ENCODE data around the gene NACC2. TPM values are rescaled to one million over a fixed set of nuclear protein-coding genes. Genes with fewer than 3 reads are reported as not detected.

Gene NACC2
- total RNA-seq, 1 donor from 2014 or later, result 9.6 TPM

GRCh38 chr9:136111190-136111589 is 16.1 kb upstream of the NACC2 start:
- DNase-seq (ENCODE audit: low spot score), result no peak
- TF ChIP-seq, protein P1, sequence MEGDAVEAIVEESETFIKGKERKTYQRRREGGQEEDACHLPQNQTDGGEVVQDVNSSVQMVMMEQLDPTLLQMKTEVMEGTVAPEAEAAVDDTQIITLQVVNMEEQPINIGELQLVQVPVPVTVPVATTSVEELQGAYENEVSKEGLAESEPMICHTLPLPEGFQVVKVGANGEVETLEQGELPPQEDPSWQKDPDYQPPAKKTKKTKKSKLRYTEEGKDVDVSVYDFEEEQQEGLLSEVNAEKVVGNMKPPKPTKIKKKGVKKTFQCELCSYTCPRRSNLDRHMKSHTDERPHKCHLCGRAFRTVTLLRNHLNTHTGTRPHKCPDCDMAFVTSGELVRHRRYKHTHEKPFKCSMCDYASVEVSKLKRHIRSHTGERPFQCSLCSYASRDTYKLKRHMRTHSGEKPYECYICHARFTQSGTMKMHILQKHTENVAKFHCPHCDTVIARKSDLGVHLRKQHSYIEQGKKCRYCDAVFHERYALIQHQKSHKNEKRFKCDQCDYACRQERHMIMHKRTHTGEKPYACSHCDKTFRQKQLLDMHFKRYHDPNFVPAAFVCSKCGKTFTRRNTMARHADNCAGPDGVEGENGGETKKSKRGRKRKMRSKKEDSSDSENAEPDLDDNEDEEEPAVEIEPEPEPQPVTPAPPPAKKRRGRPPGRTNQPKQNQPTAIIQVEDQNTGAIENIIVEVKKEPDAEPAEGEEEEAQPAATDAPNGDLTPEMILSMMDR (IDR thresholded peaks at IDR 0.05; ENCODE audit: unreplicated experiment), result no peak
- Mint-ChIP-seq H3K27me3 (ENCODE audit: unreplicated experiment) (peaks cover 9% of the 10 kb centered on the region), H3K27ac (ENCODE audit: unreplicated experiment) (no peak overlapping the region), H3K36me3 (ENCODE audit: low read depth, unreplicated experiment) (no peaks in the 10 kb centered on the region), H3K4me1 (ENCODE audit: unreplicated experiment) (no peaks in the 10 kb centered on the region), H3K9me3 (ENCODE audit: unreplicated experiment) (no peaks in the 10 kb centered on the region), H3K4me3 (ENCODE audit: unreplicated experiment) (no peak overlapping the region)

DNA sequence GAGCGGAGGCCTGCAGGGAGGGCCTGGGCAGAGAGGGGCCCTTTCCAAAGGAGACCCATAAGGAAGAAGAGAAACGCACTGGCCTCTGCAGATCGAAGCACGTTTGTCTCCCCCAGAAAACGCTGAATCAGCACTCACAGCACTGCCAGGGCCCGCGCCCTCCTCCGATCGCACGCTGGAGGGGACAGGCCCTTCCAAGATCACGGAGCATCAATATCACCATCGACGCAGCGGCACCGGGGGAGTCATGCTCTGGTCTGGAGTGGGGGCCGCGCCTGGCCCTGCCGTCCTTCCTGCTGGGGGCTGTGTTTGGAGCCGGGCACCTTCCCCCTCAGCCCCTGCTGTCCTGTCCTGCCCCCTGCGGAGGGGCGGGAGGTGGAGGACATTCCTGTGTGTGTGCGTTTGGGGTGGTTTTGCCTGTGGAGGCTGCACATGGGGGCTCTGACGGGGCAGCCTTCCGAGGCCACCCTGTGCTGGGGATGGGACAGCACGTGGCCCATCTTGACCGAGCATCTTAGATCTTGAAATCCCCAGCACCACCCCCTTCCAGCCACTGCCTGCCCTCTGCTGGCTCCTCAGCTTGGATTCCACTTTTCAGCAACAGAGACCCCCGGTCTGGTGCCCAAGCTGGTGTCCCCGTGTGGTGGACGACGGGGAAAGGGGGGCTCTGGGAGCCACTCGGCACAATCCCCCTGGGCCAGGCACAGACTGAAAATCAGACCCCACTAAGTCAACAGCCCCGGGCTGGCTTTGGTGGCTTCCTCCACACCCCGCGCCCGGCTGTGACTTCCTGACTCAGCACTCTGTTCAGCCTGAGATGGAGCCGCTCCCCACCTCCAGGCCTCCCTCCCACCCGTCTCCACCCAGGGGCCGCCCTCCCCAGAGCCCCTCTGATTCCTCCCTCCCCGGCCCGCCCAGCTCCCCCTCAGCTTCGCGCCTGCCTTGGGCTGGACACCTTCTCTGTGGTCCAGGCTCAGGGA is 15.3 kb upstream of the NACC2 start:
- TF ChIP-seq, protein P1 (IDR thresholded peaks at IDR 0.05; ENCODE audit: unreplicated experiment), result no peak
- no peaks in the 10 kb centered on the region for H3K36me3 Mint-ChIP-seq (ENCODE audit: low read depth, unreplicated experiment)
- H3K9me3 Mint-ChIP-seq (ENCODE audit: unreplicated experiment), result no peaks in the 10 kb centered on the region
- no peak overlapping the region for H3K4me3 Mint-ChIP-seq (ENCODE audit: unreplicated experiment)
- peaks cover 9% of the 10 kb centered on the region for H3K27me3 Mint-ChIP-seq (ENCODE audit: unreplicated experiment)
- no peaks in the 10 kb centered on the region for H3K4me1 Mint-ChIP-seq (ENCODE audit: unreplicated experiment)
- no peak for DNase-seq (ENCODE audit: low spot score)
- H3K27ac Mint-ChIP-seq (ENCODE audit: unreplicated experiment), result no peak overlapping the region

- DNase-seq (ENCODE audit: low spot score), result peak; percentile 58
- Mint-ChIP-seq H3K36me3 (ENCODE audit: low read depth, unreplicated experiment) (no peaks in the 10 kb centered on the region), H3K9me3 (ENCODE audit: unreplicated experiment) (no peaks in the 10 kb centered on the region), H3K27ac (ENCODE audit: unreplicated experiment) (no peak overlapping the region), H3K4me3 (ENCODE audit: unreplicated experiment) (no peak overlapping the region), H3K27me3 (ENCODE audit: unreplicated experiment) (peaks cover 10% of the 10 kb centered on the region), H3K4me1 (ENCODE audit: unreplicated experiment) (no peaks in the 10 kb centered on the region)
- TF ChIP-seq, protein P1 (IDR thresholded peaks at IDR 0.05; ENCODE audit: unreplicated experiment), result no peak
Observed at GRCh38 chr9:136109351-136110081, 14.4 kb upstream of the NACC2 start.

- Mint-ChIP-seq H3K27ac (ENCODE audit: unreplicated experiment) (no peak overlapping the region), H3K36me3 (ENCODE audit: low read depth, unreplicated experiment) (no peaks in the 10 kb centered on the region), H3K27me3 (ENCODE audit: unreplicated experiment) (peaks cover 10% of the 10 kb centered on the region), H3K4me1 (ENCODE audit: unreplicated experiment) (no peaks in the 10 kb centered on the region), H3K4me3 (ENCODE audit: unreplicated experiment) (no peak overlapping the region), H3K9me3 (ENCODE audit: unreplicated experiment) (no peaks in the 10 kb centered on the region)
- no peak for DNase-seq (ENCODE audit: low spot score)
- TF ChIP-seq, protein P1 (IDR thresholded peaks at IDR 0.05; ENCODE audit: unreplicated experiment), result no peak
Observed at GRCh38 chr9:136108648-136109266, 13.7 kb upstream of the NACC2 start.

All from endothelial cell (in vitro differentiated cells).